Hematopoietic multipotent progenitor cell (in vitro differentiated cells): Measurements from ENCODE around the gene THBS3. TPM values are rescaled to one million over a fixed set of nuclear protein-coding genes. Genes with fewer than 3 reads are reported as not detected.
"Not testable (repeated sequence)": the region's sequence is repeated elsewhere in the genome, so short reads cannot be mapped to it uniquely, and the experiment has no call there.

Experiments used
- DNase-seq, 3 donors: peaks; one replicate each; pipeline ENCODE4 v3.0.0-alpha.2; 2011 to 2015; ENCODE audit warnings: low read depth in 2 of 3, low spot score in 2 of 3
- small RNA-seq: library from RNA; depleted of rRNA; stranded (forward); fragments of <200 nt; gene quantifications from one replicate; pipeline ENCODE3, GENCODE V24; 2012
- total RNA-seq: library from RNA; depleted of rRNA; stranded (reverse); fragments of >200 nt; gene quantifications from one replicate; pipeline ENCODE4 v1.2.3, GENCODE V29; 2012

The THBS3 gene
- total RNA-seq, 1 donor = 72.4 TPM

DNA sequence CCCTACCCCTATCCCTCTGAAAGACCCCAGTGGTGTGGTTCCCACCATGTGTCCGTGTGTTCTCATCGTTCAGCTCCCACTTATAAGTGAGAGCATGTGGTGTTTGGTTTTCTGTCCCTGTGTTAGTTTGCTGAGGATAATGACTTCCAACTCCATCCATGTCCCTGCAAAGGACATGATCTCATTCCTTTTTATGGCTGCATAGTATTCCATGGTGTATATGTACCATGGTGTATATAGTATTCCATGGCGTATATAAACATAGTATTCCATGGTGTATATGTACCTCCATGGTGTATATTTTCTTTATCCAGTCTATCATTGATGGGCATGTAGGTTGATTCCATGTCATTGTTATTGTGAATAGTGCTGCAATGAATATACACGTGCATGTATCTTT, 43.9 kb downstream of the THBS3 start:
- not testable (repeated sequence) for DNase-seq

GRCh38 chr1:155162631-155163030, 45.1 kb downstream of the THBS3 start:
- not testable (repeated sequence) for DNase-seq

- no peak for DNase-seq
These were observed 47.6 kb downstream of the THBS3 start for GRCh38 chr1:155160128-155160527.

- no peak for DNase-seq
These were observed 48.7 kb downstream of the THBS3 start for GRCh38 chr1:155158991-155159390.

DNA sequence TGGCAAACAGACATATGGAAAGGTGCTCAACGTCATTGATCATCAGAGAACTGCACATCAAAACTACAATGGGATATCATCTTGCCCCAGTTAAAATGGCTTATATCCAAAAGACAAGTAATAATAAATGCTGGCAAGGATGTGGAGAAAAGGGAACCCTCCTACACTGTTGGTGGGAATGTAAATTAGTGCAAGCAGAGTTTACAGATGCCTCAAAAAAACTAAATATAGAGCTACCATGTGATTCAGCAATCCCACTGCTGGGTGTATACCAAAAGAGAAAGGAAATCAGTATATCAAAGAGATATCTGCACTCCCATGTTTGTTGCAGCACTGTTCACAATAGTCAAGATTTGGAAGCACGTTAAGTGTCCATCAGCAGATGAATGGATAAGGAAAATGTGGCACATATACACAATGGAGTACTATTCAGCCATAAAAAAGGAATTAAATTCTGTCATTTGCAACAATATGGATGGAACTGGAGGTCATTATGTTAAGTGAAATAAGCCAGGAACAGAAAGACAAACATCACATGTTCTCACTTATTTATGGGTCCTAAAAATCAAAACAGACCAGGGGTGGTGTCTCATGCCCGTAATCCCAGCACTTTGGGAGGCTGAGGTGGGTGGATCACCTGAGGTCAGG, 51.6 kb downstream of the THBS3 start:
- not testable (repeated sequence) for DNase-seq

Small RNAs within 50 kb of the gene (small RNA-seq; reads per million reads assigned to genes)
- gene HMGN2P18 = not detected

Other genes with a start within 250 kb of the THBS3 start
- gene PYGO2, start 246.1 kb downstream of the THBS3 start, total RNA-seq = 25.6 TPM
- 59.5 TPM for gene SHC1, start 237.2 kb downstream of the THBS3 start, total RNA-seq
- gene CKS1B, start 233.2 kb downstream of the THBS3 start, total RNA-seq = 22.9 TPM
- 35.0 TPM for gene FLAD1, start 224.6 kb downstream of the THBS3 start, total RNA-seq
- gene LENEP, start 214.3 kb downstream of the THBS3 start, total RNA-seq = 0.54 TPM
- gene ZBTB7B, start 205.1 kb downstream of the THBS3 start, total RNA-seq = 22.6 TPM
- gene DCST2, start 174.1 kb downstream of the THBS3 start, total RNA-seq = under 0.01 TPM
- gene DCST1, start 174.1 kb downstream of the THBS3 start, total RNA-seq = under 0.01 TPM
- gene ADAM15, start 156.6 kb downstream of the THBS3 start, total RNA-seq = 60.1 TPM
- gene EFNA4, start 144.2 kb downstream of the THBS3 start, total RNA-seq = 5.9 TPM
- gene EFNA3, start 129.1 kb downstream of the THBS3 start, total RNA-seq = 4.8 TPM
- 21.3 TPM for gene EFNA1, start 80.0 kb downstream of the THBS3 start, total RNA-seq
- 68.1 TPM for gene SLC50A1, start 72.0 kb downstream of the THBS3 start, total RNA-seq
- gene DPM3, start 67.4 kb downstream of the THBS3 start, total RNA-seq = 63.0 TPM
- gene KRTCAP2, start 34.6 kb downstream of the THBS3 start, total RNA-seq = 194 TPM
- 32.6 TPM for gene TRIM46, start 34.0 kb downstream of the THBS3 start, total RNA-seq
- 70.3 TPM for gene MTX1, start 798 bp upstream of the THBS3 start, total RNA-seq
- gene ENTREP3, start 47.6 kb upstream of the THBS3 start, total RNA-seq = 8.9 TPM
- 55.7 TPM for gene SCAMP3, start 54.5 kb upstream of the THBS3 start, total RNA-seq
- gene CLK2, start 65.6 kb upstream of the THBS3 start, total RNA-seq = 66.0 TPM
- gene HCN3, start 69.6 kb upstream of the THBS3 start, total RNA-seq = 4.6 TPM
- 1.1 TPM for gene PKLR, start 93.5 kb upstream of the THBS3 start, total RNA-seq
- gene FDPS, start 101.0 kb upstream of the THBS3 start, total RNA-seq = 85.4 TPM
- gene RUSC1, start 113.0 kb upstream of the THBS3 start, total RNA-seq = 17.2 TPM